GOT3 (cell line): Measurements from ENCODE around the gene RTN4RL1.
"Not testable (repeated sequence)": the region's sequence is repeated elsewhere in the genome, so short reads cannot be mapped to it uniquely, and the experiment has no call there.

Experiments used
- DNase-seq: peaks from one replicate; lab custom pipeline; 2025; ENCODE audit warnings: mixed read lengths; lab: John Stamatoyannopoulos, UW

RTN4RL1 gene

DNA sequence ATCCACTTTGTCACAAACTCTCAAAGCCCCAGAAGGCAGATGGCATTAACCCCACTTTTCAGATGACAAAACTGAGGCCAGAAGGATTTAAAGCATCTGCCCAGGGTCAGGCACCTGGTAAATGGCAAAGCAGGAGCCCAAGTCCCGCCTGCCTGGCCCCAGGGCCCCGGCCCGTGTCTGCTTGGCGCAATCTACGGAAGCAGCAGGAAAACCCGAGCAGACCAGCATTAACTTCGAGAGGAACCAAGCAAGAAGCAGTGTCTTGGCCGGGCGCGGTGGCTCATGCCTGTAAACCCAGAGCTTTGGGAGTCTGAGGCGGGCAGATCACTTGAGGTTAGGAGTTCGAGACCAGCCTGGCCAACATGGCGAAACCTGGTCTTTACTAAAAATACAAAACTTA lies 21.6 kb downstream of the RTN4RL1 start:
- DNase-seq, result no peak

DNA sequence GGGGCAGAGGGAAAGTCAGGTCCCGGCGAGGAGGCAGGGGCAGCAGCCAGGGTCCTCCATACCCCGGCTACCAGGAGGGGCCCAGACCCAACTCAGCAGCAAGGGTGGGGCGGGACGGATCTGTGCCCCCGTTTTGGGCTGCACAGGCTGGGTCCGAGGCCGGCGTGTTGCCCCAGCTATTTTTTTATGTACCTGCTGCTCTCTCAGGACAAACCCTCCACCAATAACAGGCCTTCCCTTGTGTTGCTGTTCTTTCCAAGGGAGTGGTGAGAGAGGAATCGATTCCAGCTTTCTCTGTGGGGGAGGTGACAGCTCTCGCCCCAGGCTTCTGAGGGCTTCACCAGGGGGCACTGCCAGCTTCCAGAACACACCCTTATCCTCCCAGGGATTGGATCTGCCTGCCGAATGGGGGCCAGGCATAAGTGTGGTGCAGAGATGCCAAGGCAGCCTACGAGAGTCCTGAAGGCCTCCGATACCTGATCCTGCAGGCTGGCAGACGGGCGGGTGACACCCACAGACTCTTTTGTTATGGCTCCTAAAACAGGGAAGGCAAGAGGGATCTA lies 22.3 kb downstream of the RTN4RL1 start:
- no peak for DNase-seq

DNA sequence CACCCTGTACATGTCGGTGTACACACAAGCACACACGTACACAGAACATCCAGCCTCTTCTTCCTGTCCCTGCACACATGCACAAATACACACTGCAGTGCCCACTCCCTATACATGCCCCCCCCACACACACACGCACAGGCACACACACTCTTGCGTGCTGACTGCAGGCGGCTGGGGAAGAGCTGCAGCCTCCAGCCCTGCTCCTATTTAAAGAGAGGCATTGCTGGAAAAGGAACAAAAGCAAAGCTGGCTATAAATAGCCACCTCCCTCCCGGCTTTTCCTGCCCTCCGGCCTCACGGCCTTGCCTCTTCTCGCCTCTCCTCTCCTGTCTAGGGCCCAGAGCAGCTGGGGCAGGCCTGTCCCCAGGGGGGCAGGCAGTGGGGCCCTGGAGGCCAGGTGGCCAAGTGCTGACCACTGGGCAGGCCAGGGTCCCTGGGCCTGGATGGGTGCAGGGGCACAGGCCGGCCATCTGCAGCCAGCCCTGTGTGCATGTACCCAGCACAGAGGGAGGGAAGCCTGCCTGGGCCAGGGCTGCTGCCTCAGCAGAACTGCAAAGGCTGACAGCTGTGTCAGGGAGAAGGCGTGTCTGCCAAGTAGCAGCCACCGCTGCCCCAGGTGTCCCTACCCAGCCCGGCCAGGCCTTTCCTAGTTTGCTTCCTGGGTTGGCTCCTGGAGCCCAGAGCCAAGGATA lies 25.4 kb downstream of the RTN4RL1 start:
- no peak for DNase-seq

DNA sequence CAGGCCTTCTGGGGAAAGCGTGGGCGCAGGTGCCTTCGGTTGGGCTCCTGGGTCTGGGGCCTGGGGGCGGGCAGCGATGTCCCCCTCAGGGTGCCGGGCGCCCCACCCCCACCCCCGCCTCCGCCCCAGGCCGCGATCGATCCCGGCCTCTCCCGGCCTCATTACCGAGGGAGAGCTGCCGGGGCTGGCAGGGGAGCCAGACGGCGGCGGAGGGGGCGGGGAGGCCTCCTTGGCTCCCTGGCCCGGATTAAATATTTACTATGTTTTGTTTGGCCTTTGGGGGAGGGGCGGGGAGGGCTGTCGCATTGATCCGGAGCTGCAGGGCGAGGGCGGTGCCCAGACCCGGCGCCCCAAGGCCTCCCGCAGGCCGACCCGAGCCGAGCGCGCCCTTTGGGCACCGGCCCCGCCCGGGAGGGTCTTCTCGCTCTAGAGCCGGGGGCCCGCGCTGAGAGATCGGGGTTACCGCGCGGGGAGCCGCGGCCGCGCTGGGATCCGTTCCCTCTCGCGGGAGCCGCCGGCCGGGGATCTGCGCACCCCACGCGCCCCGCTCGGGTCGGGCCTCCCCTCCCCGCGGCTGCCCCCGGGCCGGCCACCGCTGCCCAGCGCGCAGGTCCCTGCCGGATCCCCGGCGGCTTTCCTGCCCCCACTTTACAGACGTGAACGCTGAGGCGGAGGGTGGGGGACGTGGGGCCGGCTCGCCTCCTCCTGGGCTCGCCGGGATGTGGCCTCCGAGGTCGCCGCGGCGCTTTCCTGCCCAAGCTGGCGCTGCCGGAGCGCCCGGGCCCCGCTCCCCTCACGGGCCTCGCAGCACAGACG lies 27.0 kb downstream of the RTN4RL1 start:
- no peak for DNase-seq

DNA sequence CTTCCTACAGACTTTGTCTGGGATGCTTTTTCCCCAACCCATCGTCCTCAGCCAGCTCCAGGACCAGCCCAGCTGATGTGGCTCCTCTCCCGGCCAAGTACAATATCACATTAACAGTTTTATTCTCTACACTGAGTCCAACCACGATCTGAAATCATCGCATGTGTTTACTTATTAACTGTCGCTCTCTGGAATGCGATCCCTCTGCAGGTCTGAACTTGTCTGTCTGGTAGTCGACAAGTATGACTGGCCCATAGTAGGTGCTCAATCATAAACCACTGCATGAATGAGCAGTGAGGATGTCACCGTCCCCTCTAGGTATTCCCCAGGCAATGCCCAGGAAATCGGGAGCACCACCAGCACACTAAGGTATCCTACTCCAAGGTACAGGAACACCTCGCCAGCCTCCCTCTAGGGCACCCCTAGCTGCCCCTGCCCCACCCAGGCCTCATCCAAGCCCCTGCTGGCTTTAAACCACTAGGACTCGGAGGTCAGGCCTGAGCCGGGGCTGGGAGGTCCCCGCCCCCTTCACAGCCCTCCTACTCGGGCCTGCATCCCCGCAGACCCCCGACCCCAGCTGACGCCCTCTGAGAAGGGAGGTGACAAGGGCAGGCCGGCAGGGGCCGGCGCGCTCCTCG lies 27.7 kb downstream of the RTN4RL1 start:
- DNase-seq, result no peak

DNA sequence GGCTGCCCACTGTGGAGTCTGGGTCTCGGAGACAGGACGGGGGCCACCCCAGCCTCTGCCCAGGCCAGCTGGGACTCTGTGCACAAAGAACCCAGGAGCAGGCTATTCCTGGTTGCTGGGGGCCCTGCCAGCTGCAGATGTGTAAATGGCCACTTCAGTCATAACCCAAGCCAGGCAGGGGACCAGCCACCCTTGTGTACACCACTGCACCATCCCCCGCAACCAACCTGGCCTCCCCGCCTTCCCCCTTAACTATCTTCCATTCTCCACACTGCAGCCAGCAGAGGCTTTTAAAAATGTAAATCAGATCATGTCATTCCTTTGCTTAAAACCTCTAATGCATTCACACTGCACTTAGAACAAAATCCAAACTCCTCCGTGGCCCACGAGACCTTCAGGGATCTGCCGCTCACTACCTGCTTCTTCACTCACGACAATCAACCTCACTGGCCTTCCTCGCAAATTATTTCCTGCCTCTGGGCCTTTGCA lies 28.3 kb downstream of the RTN4RL1 start:
- DNase-seq, result no peak

DNA sequence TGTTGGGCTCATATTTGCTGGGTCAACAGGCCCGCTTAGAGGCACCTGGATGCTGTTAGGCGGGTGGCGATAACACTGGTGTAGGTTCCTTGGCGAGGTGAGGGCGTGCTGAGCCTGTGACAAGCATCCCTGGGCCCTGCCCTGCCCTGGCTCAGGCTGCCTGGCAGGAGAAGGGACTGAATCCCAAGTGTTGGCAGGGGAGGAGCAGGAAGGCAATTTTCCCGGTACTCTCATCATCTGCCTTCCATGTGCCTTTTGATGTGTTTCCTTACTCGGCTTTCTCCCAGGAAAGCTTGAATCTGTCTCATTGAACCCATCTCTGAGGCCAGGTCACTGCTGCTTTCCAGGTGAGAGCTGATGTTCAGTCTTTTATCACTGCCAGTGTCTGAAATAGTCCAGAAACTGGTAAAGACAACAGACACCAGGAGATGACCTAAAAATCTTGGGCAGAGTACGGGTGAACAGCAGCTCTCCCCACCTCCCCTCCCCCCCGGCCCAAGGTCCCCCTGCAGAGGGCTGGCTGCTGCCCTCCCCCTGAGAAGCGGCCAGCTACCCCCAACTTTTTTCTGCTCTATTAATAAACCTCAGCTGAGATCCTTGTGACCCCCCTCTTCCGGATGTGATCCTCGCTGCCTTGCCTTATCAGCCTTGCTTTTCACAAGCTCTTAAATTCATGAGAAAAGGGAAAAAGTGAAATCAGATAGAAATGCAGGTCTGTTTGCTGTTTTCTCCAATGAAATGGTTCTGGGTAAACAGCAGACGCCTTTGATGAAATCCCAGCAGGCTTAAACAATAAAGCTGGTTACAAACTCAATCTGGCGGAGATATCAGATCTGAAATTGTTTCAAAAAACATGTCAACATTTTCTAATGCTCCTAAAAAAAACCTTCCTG lies 29.0 kb downstream of the RTN4RL1 start:
- DNase-seq, result no peak

DNA sequence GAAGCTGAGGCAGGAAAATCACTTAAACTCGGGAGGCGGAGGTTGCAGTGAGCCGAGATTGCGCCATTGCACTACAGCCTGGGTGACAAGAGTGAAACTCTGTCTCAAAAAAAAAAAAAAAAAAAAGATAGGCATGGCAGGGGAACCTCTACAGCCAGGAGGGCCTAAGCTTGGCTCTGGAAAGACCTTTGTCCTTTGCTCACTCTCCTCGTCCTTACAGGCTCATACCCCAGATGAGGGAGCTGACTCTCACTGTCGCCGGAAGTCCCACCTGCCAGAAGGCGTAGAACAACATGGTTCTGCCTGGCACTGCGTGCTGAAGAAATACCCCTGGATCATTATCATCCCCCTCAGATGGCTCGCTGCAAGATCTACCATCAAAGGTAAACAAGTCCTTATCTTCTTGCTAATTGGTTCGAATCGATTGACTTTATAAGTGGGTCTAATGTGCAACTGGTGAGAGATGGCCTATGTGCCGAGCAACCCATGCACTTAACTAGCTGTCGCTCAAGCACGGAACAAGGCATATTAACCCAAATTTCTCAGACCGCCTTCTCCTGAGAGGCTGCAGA lies 29.7 kb downstream of the RTN4RL1 start:
- no peak for DNase-seq

DNA sequence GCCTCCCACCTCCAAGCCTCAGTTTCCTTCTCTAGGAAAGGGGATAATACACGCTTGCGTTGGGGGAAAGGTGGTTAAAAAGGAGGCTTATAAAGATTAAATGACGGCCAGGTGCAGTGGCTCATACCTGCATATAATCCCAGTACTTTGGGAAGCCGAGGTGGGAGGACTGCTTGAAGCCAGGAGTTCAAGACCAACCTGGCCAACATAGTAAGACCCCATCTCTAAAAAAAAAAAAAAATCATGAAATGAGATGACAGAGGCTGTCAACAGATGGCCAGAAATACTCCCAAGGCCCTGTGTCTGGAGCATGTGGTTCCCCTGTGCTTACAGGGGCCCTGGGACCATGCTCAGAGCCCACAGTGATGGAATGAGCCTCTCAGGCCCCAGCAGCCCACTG lies 30.4 kb downstream of the RTN4RL1 start:
- DNase-seq, result no peak

DNA sequence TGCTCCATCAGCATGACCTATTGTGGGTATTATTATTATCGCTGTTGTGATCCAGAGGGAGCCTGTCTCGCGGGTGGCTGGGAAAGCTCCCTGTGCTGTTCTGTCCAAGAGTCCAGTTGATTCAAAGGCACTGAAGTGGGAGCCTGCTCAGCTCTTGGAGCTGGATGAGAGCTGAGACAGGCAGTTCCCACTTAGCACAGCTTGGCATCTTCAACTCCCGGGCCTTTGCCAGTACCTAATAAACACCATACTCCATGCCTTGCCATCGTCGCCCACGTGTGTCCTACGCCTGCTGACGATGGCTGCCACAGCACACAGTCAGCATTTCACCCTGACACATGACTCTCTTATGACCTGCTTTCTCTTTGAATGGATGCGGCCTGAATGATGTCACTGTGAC lies 32.6 kb downstream of the RTN4RL1 start:
- no peak for DNase-seq

DNA sequence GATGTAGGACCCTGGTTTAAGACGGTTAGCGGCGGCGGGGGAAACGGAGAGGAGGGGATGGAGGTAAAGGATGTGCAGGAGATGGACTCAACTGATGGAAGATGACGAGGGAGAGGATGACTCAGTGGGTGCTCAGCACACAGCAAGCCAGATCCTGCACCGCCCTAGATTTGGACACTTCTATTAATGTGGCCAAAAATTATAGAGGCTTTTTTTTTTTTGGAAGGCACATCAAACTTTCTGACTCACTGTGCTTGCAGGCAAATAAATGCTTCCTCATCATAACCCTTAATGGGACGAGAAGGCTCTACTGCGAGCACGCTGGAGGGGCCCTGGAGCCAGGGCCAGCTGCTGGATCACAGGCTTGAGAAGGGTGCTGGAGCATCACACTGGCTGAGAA lies 36.0 kb downstream of the RTN4RL1 start:
- no peak for DNase-seq

DNA sequence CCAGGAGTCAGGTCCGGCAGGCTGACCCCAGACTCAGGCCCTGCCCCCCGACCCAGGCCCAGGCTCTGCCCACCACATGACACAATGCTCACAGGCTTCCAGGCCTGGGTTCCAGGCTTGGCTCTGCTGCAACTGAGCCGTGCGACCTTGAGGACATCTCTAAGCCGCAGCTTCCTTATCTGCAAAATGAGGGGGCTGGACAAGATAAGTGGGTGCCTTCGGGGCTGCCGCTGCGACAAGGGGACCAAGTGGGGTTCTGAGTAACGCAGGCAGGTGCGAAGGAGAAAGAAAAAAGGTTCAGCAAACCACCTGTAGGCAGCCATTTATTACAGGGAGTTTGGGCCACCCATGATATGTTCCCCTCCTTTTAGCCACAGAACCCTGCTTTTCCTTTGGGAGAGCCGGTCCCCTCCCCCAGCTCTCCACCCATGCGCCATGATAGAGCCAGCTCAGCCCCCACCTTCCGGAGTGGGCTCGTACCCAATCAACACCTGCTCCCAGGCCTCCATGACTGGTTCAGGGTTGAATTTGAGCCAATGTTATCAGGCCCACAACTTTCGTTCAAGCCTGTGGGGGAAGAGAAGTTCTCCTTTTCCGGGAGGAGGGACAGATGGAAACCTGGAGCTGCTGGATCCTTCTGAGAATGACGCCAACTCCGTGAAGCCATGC lies 38.2 kb downstream of the RTN4RL1 start:
- DNase-seq, result no peak

DNA sequence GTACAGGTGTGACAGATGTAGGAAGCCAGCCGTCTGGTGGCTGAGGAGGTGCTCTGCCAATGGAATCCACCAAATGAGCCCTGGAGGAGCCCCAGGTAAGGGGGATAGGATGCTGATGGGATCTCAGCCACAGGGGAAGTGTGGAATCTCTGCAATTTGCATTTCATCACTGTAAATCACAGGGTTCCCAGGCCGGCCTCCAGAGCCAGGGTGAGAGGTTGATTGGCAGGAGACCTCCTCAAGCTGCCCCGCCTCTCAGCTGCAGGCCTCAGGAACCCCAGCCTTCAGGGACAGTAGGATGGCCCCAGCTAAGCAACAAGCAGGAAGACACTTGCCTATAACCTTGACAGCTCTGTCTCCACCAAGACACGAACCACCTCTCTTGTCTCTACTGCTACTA lies 39.4 kb downstream of the RTN4RL1 start:
- no peak for DNase-seq

DNA sequence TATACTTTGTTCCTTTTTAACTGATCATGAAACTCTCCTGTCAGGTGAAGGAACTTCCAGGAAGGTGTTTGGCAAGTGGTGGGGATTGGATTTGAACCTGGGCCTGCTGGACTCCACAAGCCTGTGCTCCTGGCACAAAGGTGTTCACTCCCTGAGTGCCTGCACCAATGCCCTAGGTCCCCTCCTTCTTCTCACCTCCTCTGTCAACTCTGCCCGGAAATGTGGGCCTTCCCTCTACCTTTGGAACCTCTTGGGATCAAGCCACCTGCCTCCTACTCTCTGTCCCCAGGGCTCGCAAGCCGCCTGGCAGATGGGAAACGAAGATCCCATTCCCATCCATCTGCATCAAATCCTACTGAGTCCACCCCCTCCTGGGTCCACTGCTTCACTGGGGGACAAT lies 40.0 kb downstream of the RTN4RL1 start:
- DNase-seq, result no peak

DNA sequence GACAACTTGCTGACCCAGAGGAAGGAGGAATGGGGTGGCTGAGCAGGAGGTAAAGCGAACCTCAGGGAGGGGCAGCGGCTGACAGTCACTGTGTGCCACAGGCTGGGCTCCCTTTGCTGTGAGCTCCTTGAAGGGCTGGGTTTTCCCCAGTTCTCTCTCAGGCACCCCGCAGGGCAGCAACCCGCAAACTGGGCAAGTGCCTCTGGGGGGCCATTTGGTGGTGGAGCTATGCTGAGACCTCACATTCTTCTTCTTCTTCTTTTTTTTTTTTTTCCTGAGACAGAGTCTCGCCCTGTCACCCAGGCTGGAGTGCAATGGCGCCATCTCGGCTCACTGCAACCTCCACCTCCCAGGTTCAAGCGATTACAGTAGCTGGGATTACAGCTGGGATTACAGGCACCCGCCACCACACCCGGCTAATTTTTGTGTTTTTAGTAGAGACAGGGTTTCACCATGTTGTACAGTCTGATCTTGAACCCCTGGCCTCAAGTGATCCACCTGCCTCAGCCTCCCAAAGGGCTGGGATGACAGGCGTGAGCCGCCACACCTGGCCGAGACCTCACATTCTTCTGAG lies 42.3 kb downstream of the RTN4RL1 start:
- DNase-seq, result not testable (repeated sequence)

DNA sequence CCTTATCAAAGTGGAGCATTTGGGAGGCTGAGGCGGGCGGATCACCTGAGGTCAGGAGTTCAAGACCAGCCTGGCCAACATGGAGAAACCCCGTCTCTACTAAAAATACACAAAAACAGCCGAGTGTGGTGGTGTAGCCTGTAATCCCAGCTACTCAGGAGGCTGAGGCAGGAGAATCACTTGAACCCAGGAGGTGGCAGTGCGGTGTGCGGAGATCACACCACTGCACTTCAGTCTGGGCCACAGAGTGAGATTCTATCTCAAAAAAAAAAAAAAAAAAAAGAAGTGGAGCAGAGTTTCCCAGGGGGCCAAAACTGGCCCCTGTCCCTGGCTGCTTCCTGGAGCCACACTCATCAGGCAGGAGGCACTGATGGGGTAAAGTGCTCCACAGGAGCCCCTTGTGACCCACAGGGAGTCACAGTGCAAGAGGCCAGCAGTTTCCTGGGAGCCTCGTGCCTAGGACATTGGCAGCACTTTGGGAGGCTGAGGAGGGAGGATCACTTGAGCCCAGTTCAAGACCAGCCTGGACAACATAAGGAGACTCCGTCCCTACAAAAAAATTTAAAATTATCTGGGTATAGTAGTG lies 44.4 kb downstream of the RTN4RL1 start:
- no peak for DNase-seq

DNA sequence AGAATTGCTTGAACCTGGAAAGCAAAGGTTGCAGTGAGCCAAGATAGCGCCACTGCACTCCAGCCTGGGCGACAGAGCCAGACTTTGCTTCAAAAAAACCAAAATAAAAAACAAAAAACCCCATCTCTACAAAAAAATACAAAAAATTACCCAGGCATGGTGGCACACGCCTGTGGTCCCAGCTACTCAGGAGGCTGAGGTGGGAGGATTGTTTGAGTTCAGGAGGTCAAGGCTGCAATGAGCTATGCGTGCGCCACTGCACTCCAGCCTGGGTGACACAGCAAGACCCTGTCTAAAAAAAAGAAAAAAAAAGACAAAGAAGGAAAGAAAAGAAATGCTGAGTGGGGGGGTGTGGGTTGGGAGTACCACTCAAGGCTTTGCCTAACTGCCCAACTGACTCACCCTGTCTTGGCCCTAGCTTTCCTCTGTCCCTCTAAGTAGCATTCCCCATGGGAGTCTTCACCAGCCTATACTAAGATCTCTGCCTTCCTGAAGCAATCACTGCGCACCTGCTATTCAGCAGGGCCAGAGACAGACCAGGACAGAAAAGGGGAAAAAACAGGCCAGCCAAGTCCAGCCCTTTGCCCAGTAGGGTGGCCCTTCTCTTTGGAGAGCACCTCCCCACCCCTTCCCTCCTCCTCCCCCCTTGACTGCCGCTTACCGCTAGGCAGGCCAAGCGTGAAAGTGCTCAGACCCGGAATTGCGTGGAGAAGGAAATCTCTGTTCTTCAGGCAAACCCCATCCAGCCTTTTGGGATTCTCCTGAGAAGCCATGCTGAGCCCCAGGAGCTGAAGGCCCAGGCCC lies 45.8 kb downstream of the RTN4RL1 start:
- no peak for DNase-seq

DNA sequence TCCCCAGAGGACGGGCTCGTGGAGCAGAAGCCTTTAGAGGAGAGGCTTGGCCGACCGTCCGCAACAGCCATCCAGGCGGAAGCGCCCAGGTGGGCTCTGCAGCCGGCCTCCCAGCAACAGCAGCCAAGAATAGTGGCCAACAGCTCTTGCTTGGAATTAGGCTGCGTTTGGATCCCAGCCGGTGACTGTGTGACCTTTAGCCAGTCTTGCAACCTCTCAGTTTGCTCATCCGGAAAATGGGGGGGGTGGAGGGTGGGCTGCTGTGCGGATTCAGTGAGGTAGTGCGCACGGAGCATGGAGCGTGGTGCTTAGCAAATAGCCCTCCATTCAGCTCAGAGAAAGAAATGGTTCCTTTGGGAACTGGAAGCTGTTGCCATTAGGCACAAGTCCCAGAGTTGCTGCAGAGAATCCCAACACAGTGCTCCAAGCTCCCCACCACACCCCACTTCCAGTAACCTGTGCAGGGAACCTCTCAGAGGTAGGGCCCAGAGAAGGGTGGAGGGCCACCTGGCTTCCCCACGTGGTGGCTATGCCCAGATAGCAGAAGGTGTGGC lies 46.7 kb downstream of the RTN4RL1 start:
- no peak for DNase-seq
